HG02571 (cell line): ENCODE data around the gene TSN.
"Not testable (repeated sequence)": the region's sequence is repeated elsewhere in the genome, so short reads cannot be mapped to it uniquely, and the experiment has no call there.

Source experiments
- ATAC-seq: cut with Tn5 transposase; IDR thresholded peaks from one replicate; pipeline ENCODE4 v1.9.1; 2021; ENCODE audit warnings: mild to moderate bottlenecking, moderate library complexity; ENCODE audit not compliant: unreplicated experiment

TSN gene

GRCh38 chr2:121796239-121796638, 40.8 kb downstream of the TSN start:
- no peak for ATAC-seq

DNA sequence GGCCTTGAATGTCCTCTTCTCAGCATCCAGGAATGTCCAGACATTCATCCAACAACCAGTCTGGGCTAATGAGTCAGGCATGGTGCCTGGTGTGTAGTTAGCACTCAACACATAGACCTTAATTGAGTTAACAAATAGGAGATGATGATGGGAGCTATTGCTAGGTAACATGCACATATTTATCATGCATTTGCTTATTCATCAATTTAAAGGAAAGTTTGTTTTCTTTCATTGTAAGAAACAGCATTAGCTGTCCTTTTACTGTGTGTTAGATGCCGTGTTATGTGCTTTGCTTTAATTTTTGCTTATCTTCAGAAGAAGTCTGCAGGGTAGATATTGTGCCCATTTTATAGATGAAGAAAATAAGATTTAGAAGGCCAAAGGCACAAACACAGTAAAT, 43.2 kb downstream of the TSN start:
- no peak for ATAC-seq

DNA sequence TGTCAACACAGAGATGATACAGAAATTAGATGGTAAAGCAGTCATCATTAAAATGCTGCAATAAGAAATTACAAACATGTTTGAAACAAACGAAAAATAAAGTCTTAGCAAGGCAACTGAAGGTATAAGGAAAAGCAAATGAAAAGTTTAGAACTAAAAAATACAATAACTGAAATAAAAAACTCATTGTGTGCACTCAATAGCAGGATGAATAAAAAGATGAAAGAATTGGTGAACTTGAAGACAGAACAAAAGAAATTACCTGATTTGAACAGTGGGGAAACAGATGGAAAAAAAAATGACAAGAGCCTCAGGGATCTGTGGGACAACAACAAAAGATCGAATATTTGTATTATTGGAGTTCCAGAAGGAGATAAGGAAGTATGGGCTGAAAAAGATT, 46.5 kb downstream of the TSN start:
- no peak for ATAC-seq

DNA sequence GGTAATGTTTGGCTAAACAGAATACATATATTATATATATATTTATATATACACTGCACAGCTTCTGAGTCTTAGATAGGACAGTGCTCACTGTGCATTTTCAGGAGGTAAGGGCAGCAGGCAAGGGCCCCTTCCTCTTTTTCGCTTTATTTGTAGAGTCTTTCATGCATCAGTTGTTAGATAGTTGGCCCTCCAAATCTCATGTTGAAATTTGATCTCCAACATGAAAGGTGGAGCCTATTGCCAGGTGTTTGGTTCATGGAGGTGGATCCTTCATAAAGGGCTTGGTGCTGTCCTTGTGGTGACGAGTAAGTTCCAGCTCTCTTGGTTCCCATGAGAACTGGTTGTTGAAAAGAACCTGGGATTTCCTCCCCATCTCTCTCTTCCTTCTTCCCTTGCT, 48.1 kb downstream of the TSN start:
- ATAC-seq = no peak

DNA sequence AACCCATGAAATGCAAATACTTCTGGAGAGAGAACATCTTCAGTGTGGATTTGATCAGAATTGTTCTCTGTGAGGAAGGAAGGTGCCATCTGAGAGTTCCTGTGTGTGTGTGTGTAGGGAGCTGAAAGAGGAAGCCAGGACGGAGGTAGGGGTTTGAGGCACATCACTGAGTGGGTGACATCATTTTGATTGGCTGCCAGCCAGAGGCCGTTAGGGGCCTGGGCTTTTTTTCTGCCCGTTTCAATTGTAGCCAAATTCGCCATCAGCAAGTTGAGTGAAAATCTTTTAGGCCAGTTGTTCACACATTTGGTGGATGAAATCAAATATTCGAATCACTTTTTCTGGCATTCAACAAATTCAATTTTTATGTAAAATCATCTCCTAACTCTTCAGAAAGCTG, 48.9 kb downstream of the TSN start:
- no peak for ATAC-seq

- no peak for ATAC-seq
Observed at GRCh38 chr2:121804997-121805765, 49.7 kb downstream of the TSN start.

DNA sequence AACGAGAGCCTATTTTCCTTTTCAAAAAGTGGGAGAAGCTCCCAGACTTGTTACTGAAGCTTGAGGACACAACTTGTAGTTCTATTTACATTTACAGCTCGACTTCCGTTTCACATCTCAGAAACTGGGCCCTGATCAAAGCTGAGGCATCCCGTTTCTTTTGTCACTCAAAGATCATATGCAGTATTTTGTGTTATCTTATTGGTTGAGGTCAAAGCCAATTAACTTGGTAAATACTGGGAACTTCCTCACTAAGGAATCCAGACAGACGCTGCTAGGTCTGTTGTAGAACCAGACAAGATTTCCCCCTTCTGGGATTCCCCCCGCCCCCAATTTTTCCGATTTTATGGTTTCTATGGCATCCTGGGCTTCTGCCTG, 50.3 kb downstream of the TSN start:
- no peak for ATAC-seq

DNA sequence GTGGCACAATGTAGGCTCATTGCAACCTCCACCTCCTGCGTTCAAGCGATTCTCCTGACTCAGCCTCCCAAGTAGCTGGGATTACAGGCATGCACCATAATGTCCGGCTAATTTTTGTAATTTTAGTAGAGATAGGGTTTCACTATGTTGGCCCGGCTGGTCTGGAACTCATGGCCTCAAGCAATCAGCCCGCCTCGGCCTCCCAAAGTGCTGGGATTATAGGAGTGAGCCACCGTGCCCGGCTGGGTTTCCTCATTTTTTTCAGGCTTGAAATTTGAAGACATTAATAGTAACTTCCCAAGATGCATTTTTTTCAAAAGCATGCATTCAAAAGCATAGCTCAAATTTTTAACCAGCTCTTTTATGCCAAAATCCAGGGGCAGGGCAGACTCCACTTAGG, 52.3 kb downstream of the TSN start:
- ATAC-seq = not testable (repeated sequence)

- ATAC-seq = no peak
Observed at GRCh38 chr2:121809607-121810006, 54.2 kb downstream of the TSN start.

DNA sequence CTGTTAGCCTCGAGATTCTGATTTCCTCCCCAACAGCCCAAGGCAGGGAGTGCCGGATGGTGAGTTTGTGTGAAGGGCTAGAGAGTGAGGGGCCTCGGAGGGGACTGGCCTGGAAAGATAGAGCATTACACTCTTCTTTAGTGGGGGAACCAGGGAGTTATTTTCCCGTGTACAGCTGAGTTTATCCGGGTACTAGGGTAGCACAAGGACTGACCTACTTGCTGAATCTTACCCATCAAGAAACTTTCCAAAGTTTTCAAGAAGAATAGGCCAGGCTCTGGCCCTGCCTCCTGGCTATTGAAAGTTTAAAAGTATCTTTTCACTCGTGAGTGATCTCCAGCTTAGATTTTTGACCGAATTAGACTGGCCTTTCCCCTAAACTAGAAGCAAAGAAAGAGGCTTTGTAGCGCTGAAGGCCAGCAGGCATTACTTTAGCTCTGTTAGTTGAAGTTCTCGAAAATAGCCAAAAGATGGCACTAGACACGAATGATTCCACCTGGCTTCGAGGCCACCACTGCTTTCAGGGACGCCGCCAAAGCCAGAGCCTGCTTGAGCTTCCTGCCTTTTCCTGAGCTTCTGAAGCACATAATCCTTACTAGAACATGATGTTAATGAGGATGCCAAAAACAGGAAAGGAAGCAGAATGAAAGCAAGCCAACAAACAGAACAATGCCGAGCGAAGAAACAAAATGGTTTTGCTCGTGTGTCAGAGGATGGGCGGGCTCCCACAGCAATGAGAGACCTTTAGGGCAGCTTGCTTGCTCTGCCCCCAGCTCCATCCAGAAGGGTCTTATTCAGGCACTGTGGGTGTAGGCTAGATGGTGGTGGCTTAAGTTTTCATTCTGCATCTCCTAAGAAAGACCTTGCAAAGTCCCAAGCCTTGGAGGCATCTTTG, 55.8 kb downstream of the TSN start:
- ATAC-seq = peak; percentile 84

DNA sequence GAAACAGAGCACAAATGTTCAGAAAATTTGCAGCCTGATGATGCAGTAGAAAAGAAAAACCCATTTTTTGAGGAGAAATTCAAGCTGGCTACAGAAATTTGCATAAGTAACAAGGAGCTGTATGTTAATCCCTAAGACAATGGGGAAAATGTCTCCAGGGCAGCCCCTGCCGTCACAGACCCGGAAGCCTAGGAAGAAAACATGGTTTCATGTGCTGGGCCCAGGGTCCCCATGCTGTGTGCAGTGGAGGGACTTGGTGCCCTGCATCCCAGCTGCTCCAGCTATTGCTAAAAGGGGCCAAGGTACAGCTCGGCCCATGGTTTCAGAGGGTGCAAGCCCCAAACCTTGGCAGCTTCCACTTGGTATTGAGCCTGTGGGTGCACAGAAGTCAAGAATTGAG, 57.6 kb downstream of the TSN start:
- not testable (repeated sequence) for ATAC-seq

DNA sequence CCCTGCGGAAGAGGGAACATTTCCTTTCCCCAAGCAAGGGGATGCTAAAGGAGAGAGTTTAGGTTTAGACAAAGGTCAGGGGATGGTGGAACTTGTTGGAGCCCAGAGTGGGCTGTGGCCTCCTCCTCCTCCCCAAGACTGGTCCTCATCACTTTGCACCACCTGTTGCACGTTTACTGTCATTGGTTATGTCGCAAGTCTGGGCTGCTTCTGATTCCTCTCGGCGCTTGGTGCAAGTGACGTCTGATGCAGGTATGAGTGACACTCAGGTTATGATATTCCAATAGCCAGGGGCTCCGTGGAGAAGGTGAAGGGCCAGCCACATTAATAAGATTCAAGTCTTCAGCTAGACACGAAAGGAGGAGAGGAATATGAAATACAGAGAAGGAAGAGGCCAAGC, 59.8 kb downstream of the TSN start:
- no peak for ATAC-seq

DNA sequence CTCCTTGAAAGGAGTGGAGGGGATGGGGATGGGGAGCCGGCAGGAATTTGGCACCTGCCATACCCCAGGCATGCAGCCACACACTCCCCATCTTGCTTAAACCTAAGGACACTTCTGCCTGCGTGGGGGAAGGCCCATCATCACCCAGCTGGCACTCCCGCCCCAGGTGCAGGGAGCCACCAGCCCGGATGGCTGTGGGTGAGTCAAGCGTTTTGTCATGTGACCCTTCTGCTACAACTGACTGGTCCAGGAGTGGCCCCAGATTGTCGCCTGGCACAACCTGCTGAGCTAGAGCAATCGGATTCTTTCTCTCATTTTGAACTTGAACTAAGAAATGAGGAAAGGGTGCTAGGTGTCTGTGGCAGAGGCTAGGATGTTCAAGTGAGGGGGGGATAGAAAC, 61.3 kb downstream of the TSN start:
- no peak for ATAC-seq

GRCh38 chr2:121817304-121817703, 61.9 kb downstream of the TSN start:
- ATAC-seq = not testable (repeated sequence)
